Measurements from ENCODE around the gene COBL. TPM values are rescaled to one million over a fixed set of nuclear protein-coding genes. Genes with fewer than 3 reads are reported as not detected.

Gene COBL
- total and polyA plus RNA-seq, 12 donors = 0.09 to 1.4 (median 0.53) TPM

- intact Hi-C loops (cut with DNase I) = no loop called here
- H3K4me3 ChIP-seq = no peak overlapping the region
- 90 to 95% (median 90%) methylated on average over 5 of the region's 5 CpGs for WGBS, 4 donors
Observed at GRCh38 chr7:51103718-51104117, 212.9 kb downstream of the COBL start.

DNA sequence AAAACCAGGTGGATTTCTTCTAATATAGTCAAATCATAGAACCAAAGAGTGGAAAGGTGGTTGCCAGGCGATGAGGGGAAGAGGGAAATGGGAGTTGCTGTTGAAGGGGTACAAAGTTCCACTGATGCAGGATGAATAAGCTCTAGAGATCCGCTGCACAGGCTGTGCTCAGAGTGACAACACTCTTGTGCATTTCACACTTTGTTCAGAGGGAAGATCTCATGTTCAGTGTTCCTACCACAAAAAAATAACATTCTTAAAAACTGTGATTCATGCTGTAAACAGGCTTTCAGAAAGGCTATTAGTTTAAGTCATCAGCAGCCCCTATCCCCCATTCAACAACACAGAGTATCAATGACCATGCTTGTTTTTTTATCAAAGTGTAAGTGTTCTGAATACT lies 213.8 kb downstream of the COBL start:
- Histone ChIP-seq H3K27ac (no peak overlapping the region), H3K4me3 (no peak overlapping the region), H3K27me3 (no peaks in the 10 kb centered on the region), H3K36me3 (replicated peaks in 1 of 2) (no peaks in the 10 kb centered on the region), H3K4me1 (replicated peaks in 1 of 2) (no peaks in the 10 kb centered on the region), H3K9me3 (replicated peaks in 1 of 3) (no peaks in the 10 kb centered on the region)
- TF ChIP-seq POLR2A (IDR thresholded peaks at IDR 0.05) = no peak
- TF ChIP-seq CTCF (IDR thresholded peaks at IDR 0.05) = no peak
- WGBS, 4 donors = 81 to 89% (median 85%) methylated on average over 2 of the region's 2 CpGs
- no peak for DNase-seq
- intact Hi-C loops (cut with DNase I) = no loop called here

More at GRCh38 chr7:51103718-51104117, 212.9 kb downstream of the COBL start:
- DNase-seq = no peak
- H3K4me1 ChIP-seq (replicated peaks in 1 of 2) = no peaks in the 10 kb centered on the region
- TF ChIP-seq CTCF (IDR thresholded peaks at IDR 0.05) = no peak
- TF ChIP-seq POLR2A (IDR thresholded peaks at IDR 0.05) = no peak
- H3K27ac ChIP-seq = no peak overlapping the region
- H3K27me3 ChIP-seq = no peaks in the 10 kb centered on the region
- H3K36me3 ChIP-seq (replicated peaks in 1 of 2) = no peaks in the 10 kb centered on the region
- no peaks in the 10 kb centered on the region for H3K9me3 ChIP-seq (replicated peaks in 1 of 3)

DNA sequence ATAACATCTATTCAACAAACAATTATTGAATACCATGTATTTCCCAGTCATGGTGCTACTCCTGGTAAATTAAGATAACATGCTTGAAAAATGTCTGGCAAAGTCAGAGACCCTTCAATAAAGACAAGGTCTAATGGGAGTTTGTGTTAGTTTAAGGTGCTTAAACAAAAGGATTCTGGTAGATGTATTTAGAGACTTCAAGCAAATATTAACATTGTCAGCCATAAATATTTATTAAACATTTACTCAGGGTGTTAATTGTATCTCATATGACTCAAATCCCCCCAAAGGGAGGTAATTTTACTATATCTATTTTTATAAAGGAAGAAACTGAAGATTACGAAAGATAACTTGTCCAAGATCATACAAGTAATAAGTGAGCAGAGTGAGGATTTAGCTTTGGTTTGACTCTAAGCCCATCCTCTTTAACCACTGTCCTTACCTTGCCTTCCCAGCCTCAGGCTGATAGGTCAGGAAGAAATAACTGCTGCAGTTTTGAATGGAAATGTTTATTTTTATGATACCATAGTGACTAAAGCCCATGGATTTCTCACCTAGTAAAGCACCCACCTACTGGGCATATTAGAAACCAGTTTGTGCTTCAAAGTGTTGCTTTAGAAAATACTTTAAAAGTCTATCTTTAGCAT lies 215.4 kb downstream of the COBL start:
- Histone ChIP-seq H3K27ac (no peak overlapping the region), H3K4me1 (replicated peaks in 1 of 2) (no peaks in the 10 kb centered on the region), H3K4me3 (no peak overlapping the region), H3K9me3 (replicated peaks in 1 of 3) (no peaks in the 10 kb centered on the region), H3K27me3 (no peaks in the 10 kb centered on the region), H3K36me3 (replicated peaks in 1 of 2) (no peaks in the 10 kb centered on the region)
- TF ChIP-seq CTCF (IDR thresholded peaks at IDR 0.05) (no peak), POLR2A (IDR thresholded peaks at IDR 0.05) (no peak)
- WGBS, 4 donors = 67 to 91% (median 75%) methylated on average over 1 of the region's 1 CpG
- DNase-seq = no peak
- intact Hi-C loops (cut with DNase I) = no loop called here

DNA sequence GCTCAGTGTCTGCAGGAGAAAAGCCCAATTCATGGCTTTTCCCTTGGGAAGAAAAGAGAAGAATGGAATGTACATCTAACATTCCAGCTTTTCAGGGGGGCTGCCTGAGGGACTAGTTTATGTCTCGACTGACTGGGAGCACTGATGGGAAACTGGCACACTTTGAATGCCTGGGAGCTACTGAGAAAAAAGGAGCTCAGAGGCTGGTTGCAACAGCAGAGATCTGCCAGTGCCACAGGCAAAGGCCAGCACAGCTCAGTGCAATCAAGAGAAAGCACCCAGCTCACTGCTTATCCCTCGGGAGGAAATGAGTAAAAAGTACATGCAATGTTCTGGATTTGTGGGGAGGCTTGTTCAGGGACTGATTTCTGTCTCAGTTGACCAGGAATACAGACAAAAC lies 226.2 kb downstream of the COBL start:
- WGBS, 4 donors = 58 to 80% (median 67%) methylated on average over 2 of the region's 2 CpGs
- Histone ChIP-seq H3K36me3 (replicated peaks in 1 of 2) (no peaks in the 10 kb centered on the region), H3K9me3 (replicated peaks in 1 of 3) (no peaks in the 10 kb centered on the region), H3K27me3 (no peaks in the 10 kb centered on the region), H3K4me1 (replicated peaks in 1 of 2) (no peaks in the 10 kb centered on the region), H3K27ac (no peak overlapping the region), H3K4me3 (no peak overlapping the region)
- no peak for TF ChIP-seq POLR2A (IDR thresholded peaks at IDR 0.05)
- intact Hi-C loops (cut with DNase I) = no loop called here
- no peak for DNase-seq

DNA sequence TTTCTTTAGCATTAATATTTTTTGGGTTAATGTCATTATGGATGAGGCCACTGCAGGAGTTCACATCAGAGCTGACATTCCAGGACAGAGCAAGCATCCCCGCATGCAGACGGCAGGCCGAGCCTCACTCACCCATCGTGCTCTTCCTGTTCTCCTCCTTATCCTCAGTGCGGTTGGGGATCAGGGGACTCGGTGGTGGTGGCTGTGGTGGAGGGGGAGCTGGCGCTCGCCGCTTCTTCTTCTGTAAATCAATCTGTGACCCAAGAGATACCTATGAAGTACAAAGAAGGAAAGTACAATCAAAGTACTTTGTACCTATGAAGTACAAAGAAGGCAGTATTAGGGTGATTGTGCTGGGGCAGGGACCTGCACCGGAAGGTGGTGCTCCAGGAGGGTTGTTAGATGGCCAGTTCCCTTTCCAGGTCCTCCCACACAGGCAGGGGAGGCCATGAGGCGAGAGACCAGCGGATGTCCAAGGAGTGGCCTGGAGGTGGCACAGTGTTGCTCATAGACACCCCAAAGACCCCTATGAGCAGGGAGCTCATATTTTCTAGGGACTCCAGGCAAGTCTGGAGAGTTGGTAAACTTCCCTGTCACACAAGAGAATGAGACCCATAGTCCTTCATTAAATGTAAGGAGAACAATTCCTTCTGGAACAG lies 231.4 kb downstream of the COBL start:
- no peak overlapping the region for H3K4me3 ChIP-seq
- TF ChIP-seq POLR2A (IDR thresholded peaks at IDR 0.05) = no peak
- TF ChIP-seq CTCF (IDR thresholded peaks at IDR 0.05) = no peak
- H3K4me1 ChIP-seq (replicated peaks in 1 of 2) = no peaks in the 10 kb centered on the region
- no peak for DNase-seq
- no peaks in the 10 kb centered on the region for H3K9me3 ChIP-seq (replicated peaks in 1 of 3)
- H3K27ac ChIP-seq = no peak overlapping the region
- H3K27me3 ChIP-seq = no peaks in the 10 kb centered on the region
- H3K36me3 ChIP-seq (replicated peaks in 1 of 2) = no peaks in the 10 kb centered on the region
- WGBS, 4 donors = 84 to 90% (median 87%) methylated on average over 12 of the region's 12 CpGs
- intact Hi-C loops (cut with DNase I) = no loop called here

Data from adrenal gland (tissue), 12 donors.